ENCODE data around the gene CASQ2. TPM values are rescaled to one million over a fixed set of nuclear protein-coding genes. Genes with fewer than 3 reads are reported as not detected.

Gene CASQ2
- total and polyA plus RNA-seq, 2 of the 4 experiments (the other 2 are of a cell fraction): not detected

GRCh38 chr1:115740811-115741210 lies 27.7 kb downstream of the CASQ2 start:
- no CpG with 5 or more reads among the region's 1 CpG for WGBS, 2 experiments (ENCODE audit: extremely low coverage in 2 of 2, insufficient read length in 1 of 2)
- Histone ChIP-seq H3K36me3 (ENCODE audit: control insufficient read depth, insufficient read depth, low read length) (no peaks in the 10 kb centered on the region), H3K79me1 (ENCODE audit: low read depth in 1 of 2, low read length in 2 of 2) (no peaks in the 10 kb centered on the region), H3K4me1 (ENCODE audit: control insufficient read depth, insufficient read depth, low read length) (no peaks in the 10 kb centered on the region), H2BK120ac (ENCODE audit: low read depth, low read length) (no peak overlapping the region), H4K20me1 (ENCODE audit: insufficient read depth, low read length) (no peaks in the 10 kb centered on the region), H3K9me3 (ENCODE audit: control insufficient read depth, insufficient read depth, low read length) (no peaks in the 10 kb centered on the region), H3K14ac (replicated peaks; ENCODE audit: low read depth, low read length) (no peak overlapping the region), H2AK5ac (ENCODE audit: low read depth, low read length) (no peak overlapping the region), H3K27ac (ENCODE audit: insufficient read depth, low read length) (no peak overlapping the region), H2AK9ac (replicated peaks; ENCODE audit: low read depth, low read length, poor library complexity) (no peak overlapping the region), H3K9ac (ENCODE audit: low read depth, low read length) (no peak overlapping the region), H2BK15ac (ENCODE audit: low read depth, low read length) (no peak overlapping the region), H3K9me1 (ENCODE audit: insufficient read depth, low read length) (no peaks in the 10 kb centered on the region), H4K91ac (ENCODE audit: insufficient read depth, low read depth, low read length) (no peak overlapping the region), H3K4ac (ENCODE audit: low read depth, low read length) (no peak overlapping the region), H2AFZ (replicated peaks; ENCODE audit: low read length, poor library complexity) (no peak overlapping the region), H2BK20ac (ENCODE audit: low read depth, low read length) (no peak overlapping the region), H3K18ac (ENCODE audit: low read depth, low read length) (no peak overlapping the region), H4K8ac (ENCODE audit: low read depth in 2 of 2, low read length in 2 of 2) (no peak overlapping the region), H4K5ac (ENCODE audit: low read depth, low read length) (no peak overlapping the region), H3K4me2 (ENCODE audit: low read depth, low read length) (no peak overlapping the region), H3K23ac (ENCODE audit: low read depth, low read length) (no peak overlapping the region), H3K27me3 (ENCODE audit: control insufficient read depth, insufficient read depth, low read length) (peaks cover 2% of the 10 kb centered on the region), H3K56ac (ENCODE audit: extremely low read depth, insufficient read depth, low read length) (no peak overlapping the region), H3K4me3 (ENCODE audit: insufficient read depth, low read depth, low read length) (no peak overlapping the region), H2BK5ac (ENCODE audit: low read depth, low read length, poor library complexity, severe bottlenecking) (no peak overlapping the region)
- POLR2A ChIA-PET (ENCODE audit: unreplicated experiment): no interaction called here
- DNase-seq (no peak), ATAC-seq (ENCODE audit: low read depth) (no peak)
- BruUV-seq (replicated peaks): no TSS peak
- intact Hi-C loops (cut with micrococcal nuclease) (no loop called here), dilution Hi-C loops (cut with HindIII; ENCODE audit: low sequenced_read_pairs, unreplicated experiment) (no loop called here), in situ Hi-C loops (cut with MboI; ENCODE audit: low sequenced_read_pairs) (no loop called here)
- TF ChIP-seq RAD21 (IDR thresholded peaks at IDR 0.05; ENCODE audit: low read length) (no peak), FOS (IDR thresholded peaks at IDR 0.05; ENCODE audit: low read depth, low read length) (no peak), RFX5 (IDR thresholded peaks at IDR 0.05; ENCODE audit: low read depth, low read length) (no peak), MXI1 (IDR thresholded peaks at IDR 0.05; ENCODE audit: borderline replicate concordance, low read depth, low read length) (no peak), MAZ (IDR thresholded peaks at IDR 0.05; ENCODE audit: borderline replicate concordance, low read depth, low read length) (no peak), MAFK (IDR thresholded peaks at IDR 0.05; ENCODE audit: low read depth, low read length) (no peak), SMC3 (IDR thresholded peaks at IDR 0.05; ENCODE audit: low read depth, low read length) (no peak), CEBPB (IDR thresholded peaks at IDR 0.05; ENCODE audit: low read depth, low read length) (no peak), NFE2L2 (IDR thresholded peaks at IDR 0.05; ENCODE audit: low read depth, low read length) (no peak), CHD1 (IDR thresholded peaks at IDR 0.05; ENCODE audit: low read depth, low read length) (no peak), BHLHE40 (IDR thresholded peaks at IDR 0.05; ENCODE audit: low read depth, low read length) (no peak)
- TF ChIP-seq, protein P1, sequence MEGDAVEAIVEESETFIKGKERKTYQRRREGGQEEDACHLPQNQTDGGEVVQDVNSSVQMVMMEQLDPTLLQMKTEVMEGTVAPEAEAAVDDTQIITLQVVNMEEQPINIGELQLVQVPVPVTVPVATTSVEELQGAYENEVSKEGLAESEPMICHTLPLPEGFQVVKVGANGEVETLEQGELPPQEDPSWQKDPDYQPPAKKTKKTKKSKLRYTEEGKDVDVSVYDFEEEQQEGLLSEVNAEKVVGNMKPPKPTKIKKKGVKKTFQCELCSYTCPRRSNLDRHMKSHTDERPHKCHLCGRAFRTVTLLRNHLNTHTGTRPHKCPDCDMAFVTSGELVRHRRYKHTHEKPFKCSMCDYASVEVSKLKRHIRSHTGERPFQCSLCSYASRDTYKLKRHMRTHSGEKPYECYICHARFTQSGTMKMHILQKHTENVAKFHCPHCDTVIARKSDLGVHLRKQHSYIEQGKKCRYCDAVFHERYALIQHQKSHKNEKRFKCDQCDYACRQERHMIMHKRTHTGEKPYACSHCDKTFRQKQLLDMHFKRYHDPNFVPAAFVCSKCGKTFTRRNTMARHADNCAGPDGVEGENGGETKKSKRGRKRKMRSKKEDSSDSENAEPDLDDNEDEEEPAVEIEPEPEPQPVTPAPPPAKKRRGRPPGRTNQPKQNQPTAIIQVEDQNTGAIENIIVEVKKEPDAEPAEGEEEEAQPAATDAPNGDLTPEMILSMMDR (conservative IDR thresholded peaks at IDR 0.05; ENCODE audit: low read depth, low read length): no peak
- TF ChIP-seq, protein P2, sequence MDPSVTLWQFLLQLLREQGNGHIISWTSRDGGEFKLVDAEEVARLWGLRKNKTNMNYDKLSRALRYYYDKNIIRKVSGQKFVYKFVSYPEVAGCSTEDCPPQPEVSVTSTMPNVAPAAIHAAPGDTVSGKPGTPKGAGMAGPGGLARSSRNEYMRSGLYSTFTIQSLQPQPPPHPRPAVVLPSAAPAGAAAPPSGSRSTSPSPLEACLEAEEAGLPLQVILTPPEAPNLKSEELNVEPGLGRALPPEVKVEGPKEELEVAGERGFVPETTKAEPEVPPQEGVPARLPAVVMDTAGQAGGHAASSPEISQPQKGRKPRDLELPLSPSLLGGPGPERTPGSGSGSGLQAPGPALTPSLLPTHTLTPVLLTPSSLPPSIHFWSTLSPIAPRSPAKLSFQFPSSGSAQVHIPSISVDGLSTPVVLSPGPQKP (IDR thresholded peaks at IDR 0.05; ENCODE audit: borderline replicate concordance, low read depth, low read length): no peak
- CTCF ChIA-PET: interaction anchor here (1.0 kb wide), 1 partner anchor 30 kb away, joined by 3 read pairs; no protein-coding TSS in a partner anchor

Data from IMR-90 (cell line).